HFFc6 (cell line): ENCODE measurements around the gene FGF22. TPM values are rescaled to one million over a fixed set of nuclear protein-coding genes. Genes with fewer than 3 reads are reported as not detected.

Experiments used
- DNase-seq: peaks from one replicate; pipeline ENCODE4 v3.0.0-alpha.2; 2018
- H3K27ac Mint-ChIP-seq: 2 replicates; pipeline ENCODE4 v1.8.0; 2020; ENCODE audit warnings: mild to moderate bottlenecking, mixed read lengths
- H3K27me3 Mint-ChIP-seq: 2 replicates; pipeline ENCODE4 v1.8.0; 2021; ENCODE audit warnings: mild to moderate bottlenecking, moderate library complexity, mixed read lengths; ENCODE audit not compliant: insufficient read depth
- H3K36me3 Mint-ChIP-seq: 2 replicates; pipeline ENCODE4 v1.8.0; 2021; ENCODE audit warnings: low read depth, mixed read lengths
- H3K4me1 Mint-ChIP-seq: 2 replicates; pipeline ENCODE4 v1.8.0; 2020; ENCODE audit warnings: low read depth, mixed read lengths
- H3K4me3 Mint-ChIP-seq: 2 replicates; pipeline ENCODE4 v1.8.0; 2020; ENCODE audit warnings: mild to moderate bottlenecking, moderate library complexity, mixed read lengths
- H3K9me3 Mint-ChIP-seq: 2 replicates; pipeline ENCODE4 v1.8.0; 2020; ENCODE audit warnings: mild to moderate bottlenecking, mixed read lengths
- total RNA-seq, 6 experiments: library from RNA; stranded (reverse); fragmentation: NEBNext Ultra II Directional; extraction: Animal tissue kit (Norgen Biotek cat#: 25700); gene quantifications; 2 replicates in 1 of 6; 3 replicates in 5 of 6; pipeline ENCODE4 v1.2.3, GENCODE V29; 2021
- TF ChIP-seq, protein P1 (sequence below): fragments of 200-600 bp; sonication (generic); IDR thresholded peaks from 2 replicates; pipeline ENCODE4 v1.5.0; 2021; ENCODE audit warnings: antibody characterized with exemption, mild to moderate bottlenecking

The FGF22 gene
- total RNA-seq, 6 experiments from 2014 or later: 0.17 to 0.18 TPM; not detected in 4

DNA sequence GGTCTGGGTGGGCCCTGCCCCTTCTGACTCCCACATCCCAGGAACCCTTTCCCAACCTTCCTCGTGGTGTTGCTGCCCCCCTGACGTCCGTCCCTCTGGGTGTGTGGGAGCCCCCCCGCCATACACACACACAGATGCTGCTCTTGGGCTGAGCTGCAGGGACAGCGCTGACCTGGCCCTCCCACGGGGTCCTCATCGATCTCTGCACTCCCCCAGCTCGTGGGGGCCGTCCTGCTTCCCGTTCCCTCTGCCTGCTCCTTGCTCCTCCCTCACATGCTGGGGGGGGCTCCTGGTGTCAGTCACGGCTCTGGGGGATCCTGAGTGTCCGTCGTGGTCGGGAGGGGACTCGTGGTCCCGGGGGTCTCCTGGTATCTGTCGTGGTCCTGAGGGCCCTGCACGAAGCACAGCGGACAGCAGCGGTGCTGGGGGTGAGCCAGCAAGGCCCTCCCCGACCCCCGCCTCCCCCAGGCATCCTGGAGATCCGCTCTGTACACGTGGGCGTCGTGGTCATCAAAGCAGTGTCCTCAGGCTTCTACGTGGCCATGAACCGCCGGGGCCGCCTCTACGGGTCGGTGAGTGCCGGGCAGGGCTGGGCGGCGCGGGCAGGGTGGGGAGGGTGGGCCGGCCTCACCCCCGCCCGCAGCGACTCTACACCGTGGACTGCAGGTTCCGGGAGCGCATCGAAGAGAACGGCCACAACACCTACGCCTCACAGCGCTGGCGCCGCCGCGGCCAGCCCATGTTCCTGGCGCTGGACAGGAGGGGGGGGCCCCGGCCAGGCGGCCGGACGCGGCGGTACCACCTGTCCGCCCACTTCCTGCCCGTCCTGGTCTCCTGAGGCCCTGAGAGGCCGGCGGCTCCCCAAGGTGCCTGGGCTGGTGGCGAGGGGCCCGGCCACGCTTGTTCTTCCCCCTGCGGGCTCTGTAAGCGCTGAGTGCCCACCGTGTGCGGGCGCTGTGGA lies 3.4 kb downstream of the FGF22 start:
- Mint-ChIP-seq H3K4me1 (peaks cover 6% of the 10 kb centered on the region), H3K27me3 (peaks cover 2% of the 10 kb centered on the region), H3K4me3 (no peak overlapping the region), H3K9me3 (no peaks in the 10 kb centered on the region), H3K36me3 (peaks cover 4% of the 10 kb centered on the region; the same call in 1 of the 2 replicates), H3K27ac (no peak overlapping the region)
- TF ChIP-seq, protein P1, sequence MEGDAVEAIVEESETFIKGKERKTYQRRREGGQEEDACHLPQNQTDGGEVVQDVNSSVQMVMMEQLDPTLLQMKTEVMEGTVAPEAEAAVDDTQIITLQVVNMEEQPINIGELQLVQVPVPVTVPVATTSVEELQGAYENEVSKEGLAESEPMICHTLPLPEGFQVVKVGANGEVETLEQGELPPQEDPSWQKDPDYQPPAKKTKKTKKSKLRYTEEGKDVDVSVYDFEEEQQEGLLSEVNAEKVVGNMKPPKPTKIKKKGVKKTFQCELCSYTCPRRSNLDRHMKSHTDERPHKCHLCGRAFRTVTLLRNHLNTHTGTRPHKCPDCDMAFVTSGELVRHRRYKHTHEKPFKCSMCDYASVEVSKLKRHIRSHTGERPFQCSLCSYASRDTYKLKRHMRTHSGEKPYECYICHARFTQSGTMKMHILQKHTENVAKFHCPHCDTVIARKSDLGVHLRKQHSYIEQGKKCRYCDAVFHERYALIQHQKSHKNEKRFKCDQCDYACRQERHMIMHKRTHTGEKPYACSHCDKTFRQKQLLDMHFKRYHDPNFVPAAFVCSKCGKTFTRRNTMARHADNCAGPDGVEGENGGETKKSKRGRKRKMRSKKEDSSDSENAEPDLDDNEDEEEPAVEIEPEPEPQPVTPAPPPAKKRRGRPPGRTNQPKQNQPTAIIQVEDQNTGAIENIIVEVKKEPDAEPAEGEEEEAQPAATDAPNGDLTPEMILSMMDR: no peak
- DNase-seq: no peak

GRCh38 chr19:643736-644135 lies 4.1 kb downstream of the FGF22 start:
- H3K27ac Mint-ChIP-seq: no peak overlapping the region
- H3K9me3 Mint-ChIP-seq: no peaks in the 10 kb centered on the region
- no peak overlapping the region for H3K4me3 Mint-ChIP-seq
- peaks cover 6% of the 10 kb centered on the region for H3K4me1 Mint-ChIP-seq
- H3K36me3 Mint-ChIP-seq: peaks cover 4% of the 10 kb centered on the region; the same call in 1 of the 2 replicates
- no peak for DNase-seq
- peaks cover 2% of the 10 kb centered on the region for H3K27me3 Mint-ChIP-seq
- TF ChIP-seq, protein P1: no peak

- Mint-ChIP-seq H3K36me3 (peaks cover 4% of the 10 kb centered on the region; the same call in 1 of the 2 replicates), H3K27ac (no peak overlapping the region), H3K9me3 (no peaks in the 10 kb centered on the region), H3K27me3 (peaks cover under 1% of the 10 kb centered on the region), H3K4me1 (peaks cover 3% of the 10 kb centered on the region), H3K4me3 (no peak overlapping the region)
- no peak for DNase-seq
- TF ChIP-seq, protein P1: no peak
Observed at GRCh38 chr19:644363-644762, 4.7 kb downstream of the FGF22 start.

DNA sequence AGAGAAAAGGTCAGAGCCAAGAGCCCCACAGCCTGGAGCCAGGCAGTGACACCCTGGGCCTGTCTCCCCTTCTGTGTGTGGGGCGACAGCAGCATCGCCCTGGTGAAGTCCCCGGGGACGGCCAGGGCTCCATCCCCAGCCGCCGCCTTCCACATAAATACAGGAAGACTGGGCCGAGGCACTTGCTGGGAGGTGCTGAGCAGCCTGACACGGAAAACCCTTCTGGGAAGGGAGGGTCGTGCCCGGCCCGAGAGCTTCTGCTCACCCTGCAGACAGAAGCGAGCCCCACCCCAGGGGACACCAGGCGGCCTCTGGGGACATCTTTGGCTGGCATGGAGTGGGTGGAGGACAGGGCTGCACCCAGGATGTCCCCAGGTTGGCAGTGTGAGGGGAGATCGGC lies 5.1 kb downstream of the FGF22 start:
- no peak for DNase-seq
- Mint-ChIP-seq H3K27me3 (no peaks in the 10 kb centered on the region), H3K4me1 (no peaks in the 10 kb centered on the region), H3K36me3 (peaks cover 4% of the 10 kb centered on the region; the same call in 1 of the 2 replicates), H3K9me3 (no peaks in the 10 kb centered on the region), H3K27ac (no peak overlapping the region), H3K4me3 (no peak overlapping the region)
- TF ChIP-seq, protein P1: no peak

DNA sequence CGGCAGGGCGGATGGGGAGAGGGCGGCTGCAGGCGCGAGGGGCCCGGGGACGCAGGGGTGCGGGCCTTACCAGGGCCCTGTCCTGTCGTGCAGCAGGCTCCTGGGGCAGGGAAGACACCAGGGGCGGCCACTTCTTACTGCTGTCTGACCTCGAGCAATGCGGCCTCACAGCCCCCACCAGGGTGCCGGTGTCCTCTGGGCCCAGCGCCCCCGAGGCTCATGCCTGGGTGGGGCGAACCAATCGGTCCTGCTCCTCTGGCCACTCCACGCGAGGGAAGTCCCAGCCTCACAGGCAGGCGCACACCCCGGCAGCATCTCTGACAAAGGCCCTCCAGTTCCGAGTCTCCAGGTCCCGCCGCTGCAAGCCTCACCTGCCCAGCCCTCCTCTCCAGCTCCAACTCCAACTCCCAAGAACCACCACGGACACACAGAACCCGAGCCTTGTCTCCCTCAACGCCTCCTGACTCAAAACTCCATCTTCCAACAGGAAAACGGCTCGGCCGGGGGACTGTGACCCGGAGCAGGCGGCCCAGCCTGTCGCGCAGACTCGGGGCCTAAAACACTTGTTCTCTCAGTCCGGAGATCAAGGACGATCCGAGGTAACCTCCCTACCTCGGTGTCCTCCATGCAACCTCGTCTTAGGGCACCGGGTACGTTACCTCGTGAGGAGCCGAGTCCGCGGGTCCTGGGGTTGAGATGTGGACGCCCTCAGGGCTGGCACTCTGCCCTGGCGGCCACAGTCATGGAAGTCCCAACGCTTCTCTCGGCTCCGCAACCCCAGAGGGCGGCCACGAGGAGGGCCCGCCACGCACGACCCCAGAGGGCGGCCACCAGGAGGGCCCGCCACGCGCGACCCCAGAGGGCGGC lies 6.5 kb downstream of the FGF22 start:
- no peak for DNase-seq
- no peaks in the 10 kb centered on the region for H3K4me1 Mint-ChIP-seq
- no peak overlapping the region for H3K27ac Mint-ChIP-seq
- H3K27me3 Mint-ChIP-seq: no peaks in the 10 kb centered on the region
- H3K36me3 Mint-ChIP-seq: peaks cover 4% of the 10 kb centered on the region; the same call in 1 of the 2 replicates
- H3K4me3 Mint-ChIP-seq: no peak overlapping the region
- H3K9me3 Mint-ChIP-seq: no peaks in the 10 kb centered on the region
- TF ChIP-seq, protein P1: no peak
